OCI-LY3 (cell line): Measurements from ENCODE around the gene RBM17.
A peak's percentile ranks its signal among the peaks of the same experiment; 100 is the strongest.

Experiments used
- H2AFZ ChIP-seq: fragments of 200-600, 300-600 bp; shearing (Covaris generic); 2 replicates; pipeline ENCODE4 v1.6.0; 2014; ENCODE audit warnings: antibody characterized with exemption, low read depth, low read length
- H3K27ac ChIP-seq: fragments of 200-600, 300-600 bp; sonication (generic); 2 replicates; pipeline ENCODE4 v1.5.1; 2014; ENCODE audit warnings: mild to moderate bottlenecking, low read length, moderate library complexity, mixed read lengths
- H3K27me3 ChIP-seq: fragments of 200-600, 300-600 bp; sonication (generic); 2 replicates; pipeline ENCODE4 v1.6.1; 2014; ENCODE audit warnings: low read depth, low read length, mixed read lengths
- H3K36me3 ChIP-seq: fragments of 200-600, 300-600 bp; sonication (generic); replicated peaks from 2 replicates; pipeline ENCODE3; 2014; ENCODE audit warnings: low read depth, low read length, mixed read lengths
- H3K4me1 ChIP-seq: fragments of 300-600, 200-600 bp; sonication (generic); 2 replicates; pipeline ENCODE4 v1.6.1; 2014; ENCODE audit warnings: low read length, mixed read lengths
- H3K4me2 ChIP-seq: fragments of 200-600, 300-600 bp; sonication (generic); 2 replicates; pipeline ENCODE4 v1.6.1; 2014; ENCODE audit warnings: low read length, mixed read lengths
- H3K4me3 ChIP-seq: fragments of 300-600, 200-600 bp; sonication (generic); 2 replicates; pipeline ENCODE4 v1.5.1; 2014; ENCODE audit warnings: antibody characterized with exemption, mild to moderate bottlenecking, low read length, moderate library complexity
- H3K79me2 ChIP-seq: fragments of 300-600, 200-600 bp; shearing (Covaris generic); 2 replicates; pipeline ENCODE4 v1.6.1; 2014; ENCODE audit warnings: mild to moderate bottlenecking, low read length, mixed read lengths
- H3K9ac ChIP-seq: fragments of 300-600, 200-600 bp; shearing (Covaris generic); 2 replicates; pipeline ENCODE4 v1.6.0; 2014; ENCODE audit warnings: mild to moderate bottlenecking, low read length, moderate library complexity
- H3K9me3 ChIP-seq: fragments of 200-600, 300-600 bp; shearing (Covaris generic); 2 replicates; pipeline ENCODE4 v1.6.1; 2014; ENCODE audit warnings: low read length, mixed read lengths; ENCODE audit not compliant: insufficient read depth
- H4K20me1 ChIP-seq: fragments of 200-600, 300-600 bp; sonication (generic); 2 replicates; pipeline ENCODE4 v1.6.1; 2016; ENCODE audit warnings: low read length, mixed read lengths; ENCODE audit not compliant: insufficient read depth
- CTCF ChIP-seq: fragments of 200-600, 300-600 bp; sonication (generic); IDR thresholded peaks from 2 replicates; pipeline ENCODE4 v1.5.1; 2014; ENCODE audit warnings: antibody characterized with exemption, low read length, low read depth
- EZH2phosphoT487 ChIP-seq: fragments of 200-600 bp; shearing (Covaris generic); IDR thresholded peaks from 2 replicates; pipeline ENCODE4 v1.6.1; 2018; ENCODE audit warnings: antibody characterized with exemption, mixed run types, low read depth

The RBM17 gene

GRCh38 chr10:6067457-6067856 is 21.4 kb upstream of the RBM17 start:
- no peaks in the 10 kb centered on the region for H3K79me2 ChIP-seq
- no peak overlapping the region for H3K9ac ChIP-seq
- H4K20me1 ChIP-seq = no peaks in the 10 kb centered on the region
- peaks cover 75% of the 10 kb centered on the region for H3K4me1 ChIP-seq
- no peak overlapping the region for H3K4me3 ChIP-seq
- peaks cover 5% of the 10 kb centered on the region; the same call in 1 of the 2 replicates for H3K9me3 ChIP-seq
- no peak overlapping the region for H3K27ac ChIP-seq
- H2AFZ ChIP-seq = no peak overlapping the region
- H3K36me3 ChIP-seq = no peaks in the 10 kb centered on the region
- no peak for TF ChIP-seq CTCF
- TF ChIP-seq EZH2phosphoT487 = no peak
- no peak overlapping the region for H3K4me2 ChIP-seq
- H3K27me3 ChIP-seq = no peaks in the 10 kb centered on the region

- Histone ChIP-seq H3K4me1 (peaks cover 73% of the 10 kb centered on the region), H3K4me2 (peak overlapping the region; percentile 59), H3K27me3 (no peaks in the 10 kb centered on the region), H3K79me2 (no peaks in the 10 kb centered on the region), H2AFZ (no peak overlapping the region), H3K36me3 (no peaks in the 10 kb centered on the region), H3K9ac (no peak overlapping the region), H4K20me1 (no peaks in the 10 kb centered on the region), H3K27ac (peak overlapping the region; percentile 65), H3K4me3 (no peak overlapping the region), H3K9me3 (peaks cover 5% of the 10 kb centered on the region; the same call in 1 of the 2 replicates)
- TF ChIP-seq CTCF = no peak
- TF ChIP-seq EZH2phosphoT487 = no peak
Measured at GRCh38 chr10:6068006-6068405, 20.8 kb upstream of the RBM17 start.

GRCh38 chr10:6068422-6068821 is 20.4 kb upstream of the RBM17 start:
- Histone ChIP-seq H3K9ac (peak overlapping the region; percentile 42), H2AFZ (0 out of 2 replicates have a peak overlapping the region, but pooled peaks have one; percentile 16), H4K20me1 (no peaks in the 10 kb centered on the region), H3K79me2 (no peaks in the 10 kb centered on the region), H3K27me3 (no peaks in the 10 kb centered on the region), H3K4me2 (peak overlapping the region; percentile 59), H3K9me3 (peaks cover 5% of the 10 kb centered on the region; the same call in 1 of the 2 replicates), H3K4me3 (peak overlapping the region; percentile 23; the same call in 1 of the 2 replicates), H3K36me3 (no peaks in the 10 kb centered on the region), H3K4me1 (peaks cover 77% of the 10 kb centered on the region), H3K27ac (peak overlapping the region; percentile 65)
- TF ChIP-seq EZH2phosphoT487 = no peak
- TF ChIP-seq CTCF = no peak

- H3K9me3 ChIP-seq = peaks cover 5% of the 10 kb centered on the region; the same call in 1 of the 2 replicates
- peak overlapping the region; percentile 65 for H3K27ac ChIP-seq
- H3K4me3 ChIP-seq = peak overlapping the region; percentile 23
- H3K79me2 ChIP-seq = no peaks in the 10 kb centered on the region
- TF ChIP-seq EZH2phosphoT487 (no peak), CTCF (no peak)
- no peaks in the 10 kb centered on the region for H4K20me1 ChIP-seq
- H2AFZ ChIP-seq = no peak overlapping the region
- peaks cover 79% of the 10 kb centered on the region for H3K4me1 ChIP-seq
- no peaks in the 10 kb centered on the region for H3K36me3 ChIP-seq
- H3K9ac ChIP-seq = peak overlapping the region; percentile 42
- peak overlapping the region; percentile 59 for H3K4me2 ChIP-seq
- no peaks in the 10 kb centered on the region for H3K27me3 ChIP-seq
Measured at GRCh38 chr10:6069081-6069931, 19.5 kb upstream of the RBM17 start.
